H9 (cell line): Measurements from ENCODE around the gene ANKS1B. TPM values are rescaled to one million over a fixed set of nuclear protein-coding genes. Genes with fewer than 3 reads are reported as not detected.

Source experiments
- DNase-seq: peaks from one replicate; pipeline ENCODE4 v3.0.0-alpha.2; 2017
- H2AFZ ChIP-seq: one replicate; pipeline ENCODE4 v1.6.1; 2013; ENCODE audit warnings: mild to moderate bottlenecking, low read length, control low read depth, moderate library complexity
- H2AK5ac ChIP-seq: 2 replicates; pipeline ENCODE4 v1.6.1; 2013; ENCODE audit warnings: low read length, control low read depth, mixed read lengths; ENCODE audit not compliant: insufficient read length
- H2BK120ac ChIP-seq: one replicate; pipeline ENCODE4 v1.6.1; 2013; ENCODE audit warnings: low read depth, mild to moderate bottlenecking, low read length, control low read depth, inconsistent platforms; ENCODE audit not compliant: poor library complexity, severe bottlenecking
- H2BK12ac ChIP-seq: 2 replicates; pipeline ENCODE4 v1.6.1; 2013; ENCODE audit warnings: low read length, control low read depth, mixed read lengths, low read depth; ENCODE audit not compliant: insufficient read length
- H2BK15ac ChIP-seq: 2 replicates; pipeline ENCODE4 v1.6.1; 2013; ENCODE audit warnings: low read depth, low read length, control low read depth
- H2BK20ac ChIP-seq: one replicate; pipeline ENCODE4 v1.6.1; 2013; ENCODE audit warnings: low read depth, mild to moderate bottlenecking, low read length, control low read depth, inconsistent platforms; ENCODE audit not compliant: poor library complexity, severe bottlenecking
- H2BK5ac ChIP-seq: 2 replicates; pipeline ENCODE4 v1.6.1; 2013; ENCODE audit warnings: low read length, control low read depth, mixed read lengths; ENCODE audit not compliant: insufficient read length
- H3K14ac ChIP-seq: 2 replicates; pipeline ENCODE4 v1.6.1; 2013; ENCODE audit warnings: low read length, control low read depth; ENCODE audit not compliant: insufficient read depth
- H3K18ac ChIP-seq: 2 replicates; pipeline ENCODE4 v1.6.1; 2013; ENCODE audit warnings: low read depth, mild to moderate bottlenecking, mixed read lengths, low read length, control low read depth; ENCODE audit not compliant: insufficient read length
- H3K23ac ChIP-seq: 2 replicates; pipeline ENCODE4 v1.6.1; 2013; ENCODE audit warnings: low read length, control low read depth, mixed read lengths, low read depth; ENCODE audit not compliant: insufficient read length
- H3K23me2 ChIP-seq: 2 replicates; pipeline ENCODE4 v1.6.1; 2013; ENCODE audit warnings: low read depth, mild to moderate bottlenecking, mixed read lengths, low read length, control low read depth; ENCODE audit not compliant: insufficient read length, poor library complexity, severe bottlenecking
- H3K27ac ChIP-seq: 2 replicates; pipeline ENCODE4 v1.5.1; 2013; ENCODE audit warnings: low read length, control low read depth, mixed read lengths, low read depth; ENCODE audit not compliant: insufficient read length
- H3K27me3 ChIP-seq: 2 replicates; pipeline ENCODE4 v1.6.1; 2013; ENCODE audit warnings: low read length, control low read depth, inconsistent platforms; ENCODE audit not compliant: insufficient read depth
- H3K4ac ChIP-seq: 2 replicates; pipeline ENCODE4 v1.6.1; 2013; ENCODE audit warnings: low read depth, mild to moderate bottlenecking, control low read depth, inconsistent platforms, low read length, moderate library complexity
- H3K4me1 ChIP-seq: 2 replicates; pipeline ENCODE4 v1.6.1; 2013; ENCODE audit warnings: low read length, control low read depth, inconsistent platforms; ENCODE audit not compliant: insufficient read depth
- H3K4me2 ChIP-seq: 2 replicates; pipeline ENCODE4 v1.6.1; 2013; ENCODE audit warnings: low read length, control low read depth, mixed read lengths; ENCODE audit not compliant: insufficient read length, insufficient read depth
- H3K56ac ChIP-seq: 2 replicates; pipeline ENCODE4 v1.6.1; 2013; ENCODE audit warnings: low read depth, mild to moderate bottlenecking, mixed read lengths, low read length, control low read depth; ENCODE audit not compliant: insufficient read length
- H3K79me1 ChIP-seq: 2 replicates; pipeline ENCODE4 v1.6.1; 2013; ENCODE audit warnings: low read depth, mild to moderate bottlenecking, moderate library complexity, low read length, control low read depth, inconsistent platforms; ENCODE audit not compliant: insufficient read depth, poor library complexity, severe bottlenecking
- H3K79me2 ChIP-seq: 2 replicates; pipeline ENCODE4 v1.6.1; 2013; ENCODE audit warnings: low read length, control low read depth, inconsistent platforms; ENCODE audit not compliant: insufficient read depth
- H3K9ac ChIP-seq: 2 replicates; pipeline ENCODE4 v1.6.1; 2013; ENCODE audit warnings: low read length, control low read depth, mixed read lengths; ENCODE audit not compliant: insufficient read length; ENCODE audit errors: extremely low read depth
- H3K9me3 ChIP-seq: one replicate; pipeline ENCODE4 v1.6.1; 2013; ENCODE audit warnings: low read depth, low read length, inconsistent platforms; ENCODE audit not compliant: control insufficient read depth
- H3T11ph ChIP-seq: one replicate; pipeline ENCODE4 v1.6.1; 2013; ENCODE audit warnings: mild to moderate bottlenecking, low read length, control low read depth, inconsistent platforms
- H4K20me1 ChIP-seq: one replicate; pipeline ENCODE4 v1.6.1; 2013; ENCODE audit not compliant: control insufficient read depth, insufficient read length, insufficient read depth
- H4K5ac ChIP-seq: 2 replicates; pipeline ENCODE4 v1.6.1; 2013; ENCODE audit warnings: low read depth, mild to moderate bottlenecking, mixed read lengths, low read length, control low read depth; ENCODE audit not compliant: insufficient read length
- H4K8ac ChIP-seq: replicated peaks from 2 replicates; pipeline ENCODE4 v1.6.1; 2013; ENCODE audit warnings: low read length, control low read depth, mixed read lengths, low read depth; ENCODE audit not compliant: insufficient read length
- H4K91ac ChIP-seq: 2 replicates; pipeline ENCODE4 v1.6.1; 2013; ENCODE audit warnings: low read depth, mild to moderate bottlenecking, moderate library complexity, mixed read lengths, low read length, control low read depth; ENCODE audit not compliant: insufficient read length
- H3K27ac Mint-ChIP-seq, 3 experiments: 2 replicates in 2 of 3; 3 replicates in 1 of 3; pipeline ENCODE4 v1.8.0; 2020 to 2021; ENCODE audit warnings: mixed read lengths in 3 of 3, mild to moderate bottlenecking in 1 of 3, moderate library complexity in 1 of 3
- H3K27me3 Mint-ChIP-seq: 2 replicates; pipeline ENCODE4 v1.8.0; 2021; ENCODE audit warnings: low read depth, mild to moderate bottlenecking, moderate library complexity, mixed read lengths
- H3K36me3 Mint-ChIP-seq, 3 experiments: 2 replicates in 2 of 3; 3 replicates in 1 of 3; pipeline ENCODE4 v1.8.0; 2020 to 2021; ENCODE audit warnings: low read depth in 3 of 3, mixed read lengths in 3 of 3; ENCODE audit not compliant: insufficient read depth in 1 of 3
- H3K4me1 Mint-ChIP-seq, 2 experiments: 2 replicates each; pipeline ENCODE4 v1.8.0; 2020; ENCODE audit warnings: mixed read lengths in 2 of 2
- H3K4me3 Mint-ChIP-seq, 2 experiments: 2 replicates in 1 of 2; 3 replicates in 1 of 2; pipeline ENCODE4 v1.8.0; 2020 to 2021; ENCODE audit warnings: mild to moderate bottlenecking in 2 of 2, mixed read lengths in 2 of 2, moderate library complexity in 1 of 2
- H3K9me3 Mint-ChIP-seq, 2 experiments: 2 replicates in 1 of 2; 3 replicates in 1 of 2; pipeline ENCODE4 v1.8.0; 2020; ENCODE audit warnings: mild to moderate bottlenecking in 2 of 2, mixed read lengths in 2 of 2, moderate library complexity in 1 of 2
- CTCF ChIP-seq: fragments of 200-600 bp; sonication (generic); conservative IDR thresholded peaks from 3 replicates; pipeline ENCODE4 v1.8.0; 2021; ENCODE audit warnings: antibody characterized with exemption, mild to moderate bottlenecking
- WGBS: extraction: QIAGEN DNeasy Blood & Tissue Kit; methylation state at CpG from one replicate; pipeline ENCODE4 v1.1.7; 2013; ENCODE audit warnings: missing lambda C conversion rate, low lambda C conversion rate, mixed read lengths; ENCODE audit not compliant: insufficient read length; ENCODE audit errors: extremely low coverage; 5-methylcytosine and 5-hydroxymethylcytosine counted together
- total RNA-seq: library from RNA; stranded (reverse); gene quantifications from 2 replicates; pipeline ENCODE4 v1.2.1, GENCODE V29; 2021

ANKS1B gene
- total RNA-seq, 1 experiment from 2014 or later, result 4.1 TPM

- H3K27ac Mint-ChIP-seq, result no peak overlapping the region
- H3K18ac ChIP-seq, result no peak overlapping the region
- H3K27ac ChIP-seq, result no peak overlapping the region
- no peak overlapping the region for H4K8ac ChIP-seq
- no CpG with 5 or more reads among the region's 27 CpGs for WGBS
- H3K4ac ChIP-seq, result no peak overlapping the region
- no peaks in the 10 kb centered on the region for H4K20me1 ChIP-seq
- no peaks in the 10 kb centered on the region; a peak in 1 of 7 replicates for H3K36me3 Mint-ChIP-seq
- peaks cover 28% of the 10 kb centered on the region for H3K27me3 ChIP-seq
- no peaks in the 10 kb centered on the region; the same call in 1 of the 2 replicates for H3K4me1 ChIP-seq
- no peak overlapping the region for H2BK15ac ChIP-seq
- no peak overlapping the region for H3K14ac ChIP-seq
- H4K5ac ChIP-seq, result no peak overlapping the region
- no peaks in the 10 kb centered on the region; a peak in 1 of 5 replicates for H3K9me3 Mint-ChIP-seq
- no peak overlapping the region for H2BK12ac ChIP-seq
- no peak for DNase-seq
- no peak for TF ChIP-seq CTCF
- H3K4me3 Mint-ChIP-seq, result peak overlapping the region; percentile 56 to 80
- no peak overlapping the region for H2BK5ac ChIP-seq
- no peaks in the 10 kb centered on the region for H3K79me2 ChIP-seq
- no peak overlapping the region for H3K23ac ChIP-seq
- H2BK120ac ChIP-seq, result no peak overlapping the region
- no peak overlapping the region for H2AFZ ChIP-seq
- H3K4me2 ChIP-seq, result peak overlapping the region; percentile 84
- H3K23me2 ChIP-seq, result peaks cover 20% of the 10 kb centered on the region
- H2BK20ac ChIP-seq, result no peak overlapping the region
- H3K79me1 ChIP-seq, result no peaks in the 10 kb centered on the region
- H2AK5ac ChIP-seq, result no peak overlapping the region
- no peak overlapping the region for H3T11ph ChIP-seq
- peaks cover 17 to 20% of the 10 kb centered on the region in 2 experiments for H3K4me1 Mint-ChIP-seq
- H3K9ac ChIP-seq, result no peak overlapping the region
- H3K56ac ChIP-seq, result no peak overlapping the region
- no peaks in the 10 kb centered on the region for H3K9me3 ChIP-seq
- peaks cover 86% of the 10 kb centered on the region for H3K27me3 Mint-ChIP-seq
- H4K91ac ChIP-seq, result no peak overlapping the region
Observed at GRCh38 chr12:98893675-98894411, 1090.9 kb downstream of the ANKS1B start.
